GM12865 (cell line): ENCODE data around the gene COL6A3.

Source experiments
- DNase-seq: peaks from one replicate; pipeline ENCODE4 v3.0.0; 2010; ENCODE audit warnings: low read depth
- H3K4me3 ChIP-seq: 2 replicates; pipeline ENCODE4 v1.5.1; 2011; ENCODE audit warnings: mild to moderate bottlenecking, low read depth, low read length, control low read depth
- TF ChIP-seq, protein P1 (sequence below): IDR thresholded peaks from 2 replicates; pipeline ENCODE4 v1.5.1; 2011; ENCODE audit warnings: low read length, control low read depth, low read depth, inconsistent platforms; ENCODE audit not compliant: insufficient read depth; ENCODE audit errors: missing control alignments

COL6A3 gene

GRCh38 chr2:237295889-237296480, 118.0 kb downstream of the COL6A3 start:
- no peak overlapping the region for H3K4me3 ChIP-seq
- DNase-seq, result no peak
- TF ChIP-seq, protein P1, sequence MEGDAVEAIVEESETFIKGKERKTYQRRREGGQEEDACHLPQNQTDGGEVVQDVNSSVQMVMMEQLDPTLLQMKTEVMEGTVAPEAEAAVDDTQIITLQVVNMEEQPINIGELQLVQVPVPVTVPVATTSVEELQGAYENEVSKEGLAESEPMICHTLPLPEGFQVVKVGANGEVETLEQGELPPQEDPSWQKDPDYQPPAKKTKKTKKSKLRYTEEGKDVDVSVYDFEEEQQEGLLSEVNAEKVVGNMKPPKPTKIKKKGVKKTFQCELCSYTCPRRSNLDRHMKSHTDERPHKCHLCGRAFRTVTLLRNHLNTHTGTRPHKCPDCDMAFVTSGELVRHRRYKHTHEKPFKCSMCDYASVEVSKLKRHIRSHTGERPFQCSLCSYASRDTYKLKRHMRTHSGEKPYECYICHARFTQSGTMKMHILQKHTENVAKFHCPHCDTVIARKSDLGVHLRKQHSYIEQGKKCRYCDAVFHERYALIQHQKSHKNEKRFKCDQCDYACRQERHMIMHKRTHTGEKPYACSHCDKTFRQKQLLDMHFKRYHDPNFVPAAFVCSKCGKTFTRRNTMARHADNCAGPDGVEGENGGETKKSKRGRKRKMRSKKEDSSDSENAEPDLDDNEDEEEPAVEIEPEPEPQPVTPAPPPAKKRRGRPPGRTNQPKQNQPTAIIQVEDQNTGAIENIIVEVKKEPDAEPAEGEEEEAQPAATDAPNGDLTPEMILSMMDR, result no peak

DNA sequence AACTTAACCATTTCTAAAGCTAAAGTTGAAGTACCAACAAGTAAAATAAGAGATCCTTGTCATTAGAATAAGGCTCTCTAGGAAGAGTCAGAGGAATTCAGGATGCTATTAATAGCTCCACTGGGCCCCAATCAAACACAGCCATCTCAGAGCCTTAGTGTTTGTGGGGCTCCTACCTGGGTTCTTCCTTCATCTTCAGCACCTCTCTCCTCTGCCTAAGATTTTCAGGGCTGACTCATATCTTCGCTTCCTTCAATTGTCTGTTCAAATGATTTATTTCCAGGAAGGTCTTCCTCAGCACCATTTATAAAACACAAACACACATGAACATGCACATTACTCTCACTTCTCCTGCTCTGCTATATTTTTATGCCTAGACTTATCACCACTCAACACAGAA, 119.5 kb downstream of the COL6A3 start:
- TF ChIP-seq, protein P1, result no peak
- H3K4me3 ChIP-seq, result no peak overlapping the region
- DNase-seq, result no peak

DNA sequence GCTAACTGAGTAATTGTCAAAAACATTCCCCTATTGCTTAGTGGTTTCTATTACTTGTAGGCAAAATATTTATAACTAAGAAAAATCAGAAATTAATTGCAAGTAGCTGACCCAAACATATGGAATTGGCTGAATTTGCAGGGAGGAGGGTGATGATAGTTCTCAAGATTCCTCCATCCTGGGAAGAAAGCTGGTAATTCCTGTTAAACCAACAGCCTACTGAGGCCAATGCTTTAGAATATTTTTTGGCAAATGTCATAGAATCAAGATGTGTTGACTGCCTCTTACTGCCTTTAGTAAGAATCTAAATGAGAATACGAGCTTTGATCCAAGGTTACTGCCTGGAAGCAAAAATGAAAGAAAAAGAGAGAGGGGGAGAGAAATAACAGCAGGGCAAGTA, 120.0 kb downstream of the COL6A3 start:
- no peak overlapping the region for H3K4me3 ChIP-seq
- DNase-seq, result no peak
- TF ChIP-seq, protein P1, result no peak

GRCh38 chr2:237291138-237291792, 122.7 kb downstream of the COL6A3 start:
- TF ChIP-seq, protein P1, result no peak
- H3K4me3 ChIP-seq, result no peak overlapping the region
- DNase-seq, result no peak

- H3K4me3 ChIP-seq, result no peak overlapping the region
- TF ChIP-seq, protein P1, result no peak
- DNase-seq, result no peak
Measured at GRCh38 chr2:237290261-237290660, 123.7 kb downstream of the COL6A3 start.

DNA sequence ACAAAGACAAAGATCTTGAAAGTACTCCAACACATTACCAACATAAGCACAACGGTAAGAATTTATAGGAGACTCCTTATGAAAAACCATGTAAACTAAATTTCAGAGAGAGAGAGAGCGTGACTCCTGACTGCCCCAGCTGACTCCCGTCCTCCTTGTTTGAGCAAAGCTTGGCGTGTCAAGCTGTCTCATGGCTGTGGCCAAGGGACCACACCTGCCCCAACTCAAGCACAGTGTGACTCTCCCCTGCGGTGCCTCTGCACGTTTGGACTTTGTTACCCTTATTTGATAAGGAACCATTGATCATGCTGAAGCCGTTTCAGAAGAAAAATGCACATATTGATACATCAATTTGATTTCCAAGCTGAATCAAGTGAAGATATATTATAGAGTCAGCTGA, 124.8 kb downstream of the COL6A3 start:
- TF ChIP-seq, protein P1, result no peak
- no peak for DNase-seq
- no peak overlapping the region for H3K4me3 ChIP-seq

DNA sequence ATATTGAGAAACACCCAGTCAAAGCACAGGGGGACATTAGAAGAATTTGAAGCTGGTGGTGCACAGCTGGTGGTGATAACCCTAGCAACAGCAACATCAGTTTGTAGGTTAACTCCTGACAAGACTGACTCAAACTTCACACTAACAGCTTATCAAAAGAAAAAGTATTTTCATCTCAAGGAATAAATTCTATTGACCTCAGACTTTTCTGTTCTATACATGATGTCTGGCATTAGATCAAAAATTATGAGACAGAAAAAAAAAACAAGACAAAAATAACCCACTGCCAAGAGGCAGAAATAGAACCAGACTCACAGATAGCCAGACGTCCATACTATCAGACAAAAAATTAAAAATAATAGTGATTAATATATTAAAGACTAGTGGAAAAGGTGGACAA, 126.1 kb downstream of the COL6A3 start:
- DNase-seq, result no peak
- H3K4me3 ChIP-seq, result no peak overlapping the region
- TF ChIP-seq, protein P1, result no peak
